GM12874 (cell line): ENCODE data around the gene ARHGEF4.

Source experiments
- TF ChIP-seq, protein P1 (sequence below): IDR thresholded peaks from 2 replicates; pipeline ENCODE4 v1.5.1; 2011; ENCODE audit warnings: low read depth, mild to moderate bottlenecking, control low read depth, low read length, moderate library complexity; ENCODE audit not compliant: insufficient read depth

Gene ARHGEF4

GRCh38 chr2:131044075-131044756, 207.5 kb downstream of the ARHGEF4 start:
- TF ChIP-seq, protein P1, sequence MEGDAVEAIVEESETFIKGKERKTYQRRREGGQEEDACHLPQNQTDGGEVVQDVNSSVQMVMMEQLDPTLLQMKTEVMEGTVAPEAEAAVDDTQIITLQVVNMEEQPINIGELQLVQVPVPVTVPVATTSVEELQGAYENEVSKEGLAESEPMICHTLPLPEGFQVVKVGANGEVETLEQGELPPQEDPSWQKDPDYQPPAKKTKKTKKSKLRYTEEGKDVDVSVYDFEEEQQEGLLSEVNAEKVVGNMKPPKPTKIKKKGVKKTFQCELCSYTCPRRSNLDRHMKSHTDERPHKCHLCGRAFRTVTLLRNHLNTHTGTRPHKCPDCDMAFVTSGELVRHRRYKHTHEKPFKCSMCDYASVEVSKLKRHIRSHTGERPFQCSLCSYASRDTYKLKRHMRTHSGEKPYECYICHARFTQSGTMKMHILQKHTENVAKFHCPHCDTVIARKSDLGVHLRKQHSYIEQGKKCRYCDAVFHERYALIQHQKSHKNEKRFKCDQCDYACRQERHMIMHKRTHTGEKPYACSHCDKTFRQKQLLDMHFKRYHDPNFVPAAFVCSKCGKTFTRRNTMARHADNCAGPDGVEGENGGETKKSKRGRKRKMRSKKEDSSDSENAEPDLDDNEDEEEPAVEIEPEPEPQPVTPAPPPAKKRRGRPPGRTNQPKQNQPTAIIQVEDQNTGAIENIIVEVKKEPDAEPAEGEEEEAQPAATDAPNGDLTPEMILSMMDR = no peak

DNA sequence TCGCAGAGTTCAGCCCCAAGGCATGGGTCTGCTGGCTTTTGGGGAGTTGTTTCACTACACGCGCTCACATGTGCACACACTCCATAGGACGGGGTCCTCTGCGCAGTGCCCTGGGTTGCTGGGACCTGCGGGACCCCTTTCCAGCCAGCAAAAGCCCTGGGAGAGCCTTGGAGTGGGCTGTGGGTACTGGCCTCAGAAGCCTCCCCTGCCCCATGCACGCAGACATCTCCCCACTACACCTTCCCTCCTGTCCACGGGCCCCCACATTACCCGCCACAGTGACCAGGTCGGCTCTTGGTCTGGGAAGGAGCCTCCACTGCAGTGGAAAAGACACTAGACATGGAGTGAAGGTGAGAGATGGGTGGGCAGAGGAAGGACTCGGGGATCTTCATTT, 208.0 kb downstream of the ARHGEF4 start:
- TF ChIP-seq, protein P1 = no peak

GRCh38 chr2:131045286-131046027, 208.7 kb downstream of the ARHGEF4 start:
- TF ChIP-seq, protein P1 = no peak

GRCh38 chr2:131046028-131046917, 209.6 kb downstream of the ARHGEF4 start:
- TF ChIP-seq, protein P1 = no peak

DNA sequence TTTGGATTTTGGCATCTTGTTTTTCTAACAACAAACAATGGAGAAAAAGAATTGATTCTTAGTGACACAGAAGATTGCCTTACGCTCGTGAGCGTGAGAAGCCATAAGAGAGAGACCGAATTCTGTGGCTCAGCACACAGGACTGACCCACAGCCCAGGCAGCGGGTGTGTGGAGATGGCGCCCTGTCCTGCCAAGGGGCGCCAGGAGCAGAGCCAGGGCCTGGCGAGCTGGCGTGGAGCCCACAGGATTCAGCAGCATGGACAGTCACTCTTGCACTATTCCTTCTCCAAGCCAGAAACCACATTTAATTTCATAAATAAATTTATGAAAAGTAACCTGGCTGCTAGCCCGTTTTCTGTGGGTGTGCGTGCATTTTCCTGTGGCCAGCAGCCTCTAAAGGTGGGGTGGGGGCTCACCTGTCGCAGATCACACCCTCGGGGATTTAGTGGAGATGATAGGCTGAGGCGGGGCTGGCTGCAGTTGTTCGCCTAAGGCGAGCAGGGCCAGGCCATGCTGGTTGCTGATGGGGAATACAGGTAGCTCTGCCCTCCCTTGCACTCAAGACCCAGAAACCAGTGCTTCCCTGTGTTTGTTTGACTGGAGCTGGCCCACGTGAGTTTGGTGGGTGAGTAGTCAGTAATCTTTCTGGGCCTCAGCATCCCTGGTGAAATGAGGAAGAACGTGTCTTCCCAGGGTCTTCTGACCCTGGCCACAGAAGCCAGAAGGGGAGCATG, 210.4 kb downstream of the ARHGEF4 start:
- TF ChIP-seq, protein P1 = no peak

DNA sequence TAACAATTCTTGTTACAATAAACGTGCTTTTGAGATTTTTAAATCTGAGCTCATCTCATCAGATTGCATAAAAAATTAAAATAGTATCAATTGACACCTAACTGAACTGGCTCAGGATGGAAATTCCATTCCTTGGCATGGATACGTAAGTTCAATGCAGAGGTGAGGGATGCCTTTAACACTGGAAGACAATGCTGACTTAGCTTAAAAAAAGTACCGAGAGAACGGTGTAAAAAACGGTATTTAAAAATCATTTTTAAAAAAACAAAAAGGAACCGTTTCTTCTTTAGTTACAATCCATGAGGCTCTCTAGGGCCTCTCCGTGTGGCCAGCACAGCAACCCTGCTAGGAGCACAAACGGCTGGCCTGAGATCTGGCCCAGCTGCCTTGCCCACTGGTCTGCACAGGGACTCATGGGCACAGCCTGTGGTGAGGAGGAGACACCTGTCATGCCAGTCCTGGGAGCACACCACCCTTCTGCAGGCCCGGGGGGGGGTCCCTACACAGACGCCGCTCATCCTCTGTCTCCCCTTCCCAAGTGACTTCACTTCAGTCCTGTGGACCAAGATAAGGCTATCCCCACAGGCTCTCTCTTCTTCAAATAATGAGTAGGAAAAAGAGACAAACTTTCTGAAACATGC, 211.3 kb downstream of the ARHGEF4 start:
- TF ChIP-seq, protein P1 = no peak
